GM21360 (cell line): Measurements from ENCODE around the gene JADE2.
"Not testable (repeated sequence)": the region's sequence is repeated elsewhere in the genome, so short reads cannot be mapped to it uniquely, and the experiment has no call there.

ENCODE experiments used
- ATAC-seq: cut with Tn5 transposase; IDR thresholded peaks from one replicate; pipeline ENCODE4 v1.9.1; 2021; ENCODE audit warnings: mild to moderate bottlenecking, moderate library complexity; ENCODE audit not compliant: unreplicated experiment

The JADE2 gene

DNA sequence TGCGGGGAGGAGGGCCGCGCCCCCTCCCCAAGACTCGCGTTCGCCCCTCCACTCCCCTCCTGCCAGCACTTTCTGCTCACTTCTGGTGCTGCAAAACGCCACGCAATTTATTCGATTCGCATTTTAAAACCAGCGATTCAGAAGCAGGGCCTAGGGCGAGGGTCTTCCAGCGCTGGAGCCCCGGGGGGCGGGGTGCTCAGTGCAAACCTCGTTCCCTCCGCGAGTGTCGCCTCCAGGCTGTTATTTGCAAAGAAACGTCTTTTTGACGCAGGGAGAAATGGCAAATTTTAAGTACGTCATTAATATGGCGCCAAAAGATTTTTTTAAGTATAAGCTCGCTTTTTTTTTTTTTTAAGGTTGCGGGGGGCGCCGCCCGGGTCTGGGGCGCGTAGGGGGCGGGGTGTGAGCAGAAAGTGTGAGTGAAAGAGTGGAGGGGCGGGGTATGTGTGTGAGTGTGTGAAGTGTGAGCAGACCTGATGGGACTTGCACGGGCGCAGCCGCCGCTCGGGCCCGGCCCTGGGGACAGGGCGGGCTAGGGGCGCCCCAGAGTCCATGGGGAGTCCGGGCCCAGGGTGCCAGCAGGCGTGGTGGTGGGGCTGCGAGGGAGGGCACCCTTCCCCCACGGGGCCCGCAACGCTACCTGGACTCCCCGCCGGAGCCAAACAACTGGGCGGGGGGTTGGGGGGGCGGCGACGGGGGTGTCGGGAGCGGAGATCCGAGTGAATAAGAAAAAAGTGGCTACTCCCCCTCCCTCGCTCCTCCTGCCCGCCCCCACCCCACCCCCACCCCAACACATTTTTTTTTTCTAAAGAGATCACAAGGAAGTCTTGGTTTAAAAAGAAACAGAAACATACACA is at the start of gene JADE2:
Gene JADE2, plus strand, starts transcription at position 845 of the 857 bp plus-strand sequence. CDS start 10,188 bp downstream, outside the sequence.
- ATAC-seq, result no peak

DNA sequence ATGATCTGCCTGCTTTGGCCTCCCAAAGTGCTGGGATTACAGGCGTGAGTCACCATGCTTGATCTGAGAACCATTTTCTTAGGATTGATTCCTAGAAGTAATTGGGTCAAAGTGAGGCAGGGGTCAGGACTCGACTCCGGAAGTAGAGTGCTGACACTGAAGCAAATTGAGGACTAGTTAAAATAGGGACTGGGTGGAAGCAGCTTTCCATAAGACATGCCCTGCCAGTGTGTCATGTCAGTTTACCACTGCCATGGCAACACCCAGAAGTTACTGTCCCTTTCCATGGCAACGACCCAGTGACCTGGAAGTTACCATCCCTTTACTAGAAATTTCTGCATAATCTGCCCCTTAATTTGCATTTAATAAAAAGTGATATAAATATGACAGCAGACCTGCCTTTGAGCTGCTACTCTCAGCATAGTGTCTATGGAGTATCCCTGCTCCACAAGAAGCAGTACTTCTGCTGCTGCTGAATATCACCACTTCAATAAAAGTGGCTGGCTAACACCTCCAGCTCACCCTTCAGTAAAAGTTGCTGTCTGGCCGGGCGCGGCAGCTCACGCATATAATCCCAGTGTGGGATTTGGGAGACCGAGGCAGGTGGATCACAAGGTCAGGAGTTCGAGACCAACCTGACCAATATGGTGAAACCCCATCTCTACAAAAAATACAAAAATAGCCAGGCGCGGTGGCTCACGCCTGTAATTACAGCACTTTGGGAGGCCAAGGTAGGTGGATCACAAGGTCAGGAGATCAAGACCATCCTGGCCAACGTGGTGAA is 47.8 kb upstream of the JADE2 start:
- no peak for ATAC-seq

DNA sequence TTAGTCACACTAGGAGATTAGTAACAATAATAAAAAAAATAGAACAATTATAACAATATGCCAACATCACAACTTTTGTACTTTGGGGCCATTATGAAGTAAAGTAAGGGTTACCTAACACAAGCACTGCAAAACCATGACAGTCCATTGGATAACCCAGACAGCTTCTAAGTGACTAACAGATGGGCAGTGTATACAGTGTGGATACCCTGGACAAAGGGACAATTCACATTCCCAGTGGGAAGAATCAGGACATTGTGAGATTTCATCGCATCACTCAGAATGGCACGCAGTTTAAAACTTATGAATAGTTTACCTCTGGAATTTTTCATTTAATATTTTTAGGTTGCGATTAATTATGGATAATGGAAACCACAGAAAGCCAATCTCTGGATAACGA is 45.6 kb upstream of the JADE2 start:
- ATAC-seq, result no peak

DNA sequence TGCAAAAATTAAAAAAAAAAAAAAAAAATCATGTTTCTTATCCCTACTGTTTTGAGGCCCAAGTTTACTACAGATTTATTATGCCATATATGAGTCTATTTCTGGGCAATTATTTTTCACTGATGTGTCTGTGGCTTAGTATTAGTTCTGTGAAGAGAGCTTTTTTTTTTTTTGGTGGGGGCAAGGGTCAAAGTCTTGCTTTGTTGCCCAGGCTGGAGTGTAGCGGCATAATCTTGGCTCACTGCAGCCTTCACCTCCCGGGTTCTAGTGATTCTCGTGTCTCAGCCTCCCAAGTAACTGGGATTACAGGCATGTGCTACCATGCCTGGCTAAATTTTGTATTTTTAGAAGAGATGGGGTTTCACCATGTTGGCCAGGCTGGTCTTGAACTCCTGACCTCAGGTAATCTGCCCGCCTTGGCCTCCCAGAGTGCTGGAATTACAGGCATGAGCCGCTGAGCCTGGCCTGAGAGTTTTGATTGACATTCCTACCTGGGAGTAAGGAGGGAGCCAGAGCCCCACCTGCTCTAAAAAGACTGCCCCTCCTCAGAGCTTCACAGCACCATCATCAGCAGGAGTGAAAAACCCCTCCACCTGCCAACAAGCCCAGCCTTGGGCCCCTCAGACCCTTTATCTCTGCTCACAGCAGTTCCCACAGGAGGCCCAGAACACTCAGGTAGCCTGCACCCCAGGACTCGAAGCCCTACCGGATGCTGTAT is 36.1 kb upstream of the JADE2 start:
- no peak for ATAC-seq

DNA sequence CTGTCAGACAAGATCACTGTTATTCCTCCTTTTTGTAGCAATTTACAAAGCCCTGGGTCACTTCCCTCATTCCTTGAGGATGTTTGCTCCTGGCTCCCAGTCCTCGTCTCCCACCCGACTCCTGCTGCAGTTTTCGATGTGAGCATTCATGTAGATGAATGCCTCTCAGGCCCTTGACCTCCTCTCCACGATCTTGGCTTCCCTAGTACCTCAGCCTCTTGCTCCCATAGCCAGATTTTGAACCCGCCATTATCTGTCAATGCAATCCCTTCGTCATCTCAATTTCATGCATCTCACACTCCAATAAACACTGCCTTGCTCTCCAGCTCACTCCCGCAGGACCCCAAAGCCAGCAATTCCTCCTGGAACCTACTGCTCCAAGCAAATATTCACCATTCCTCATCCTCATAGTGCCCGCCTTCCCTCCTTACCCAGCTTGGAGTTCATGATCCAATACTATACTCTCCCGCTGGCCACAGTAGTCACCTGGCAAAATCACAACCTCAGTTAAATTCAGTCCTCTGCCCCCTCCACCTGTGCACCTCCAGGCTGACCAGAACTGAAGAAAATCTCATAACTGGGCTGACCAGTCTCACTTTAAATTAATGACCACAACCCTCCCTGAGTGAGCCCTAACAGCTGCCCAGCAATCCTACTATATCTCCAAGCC is 35.1 kb upstream of the JADE2 start:
- no peak for ATAC-seq

DNA sequence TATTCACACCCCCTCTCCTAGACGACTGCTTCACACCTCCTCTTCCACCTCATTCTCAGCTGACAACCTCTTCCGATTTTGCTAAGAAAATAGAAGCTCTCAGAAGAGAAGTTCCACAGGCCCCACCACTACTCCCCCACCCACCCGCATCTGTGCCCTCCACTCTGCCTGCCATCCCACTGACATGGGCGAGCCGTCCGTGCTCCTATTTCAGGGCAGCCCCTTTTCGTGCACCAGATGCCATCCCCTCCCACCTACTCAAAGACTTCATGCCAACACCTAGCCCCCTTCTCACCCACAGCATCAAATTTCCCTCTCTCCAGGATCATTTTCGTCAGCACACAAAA is 34.6 kb upstream of the JADE2 start:
- ATAC-seq, result no peak

DNA sequence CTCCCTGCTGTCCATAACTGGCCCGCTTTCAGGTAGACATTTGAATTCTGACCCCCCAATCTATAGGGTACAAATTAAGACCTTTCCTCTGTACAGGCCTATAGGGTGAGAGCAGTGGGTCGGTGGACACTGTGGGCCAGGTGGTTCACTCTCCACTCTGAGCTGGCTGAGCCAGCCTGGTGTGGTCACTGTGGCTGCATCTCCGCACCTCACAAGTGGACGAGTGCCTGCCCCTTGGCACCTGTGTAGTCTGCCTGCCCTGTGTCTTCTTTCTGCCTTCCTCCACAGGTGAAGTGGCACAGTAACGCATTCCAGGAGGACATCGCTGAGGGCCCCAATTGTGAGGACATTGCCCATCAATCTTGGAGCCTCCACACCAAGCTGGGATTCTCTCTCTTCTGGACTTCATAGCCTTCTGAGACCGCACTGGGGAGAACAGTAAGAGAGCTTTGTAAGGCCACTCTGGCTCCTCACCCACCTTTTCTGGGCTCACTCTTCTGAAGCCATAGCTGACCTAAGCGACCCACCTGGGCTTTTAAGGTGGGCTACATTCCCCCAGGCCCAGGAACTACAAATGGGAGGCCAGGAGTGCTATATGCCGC is 33.5 kb upstream of the JADE2 start:
- no peak for ATAC-seq

DNA sequence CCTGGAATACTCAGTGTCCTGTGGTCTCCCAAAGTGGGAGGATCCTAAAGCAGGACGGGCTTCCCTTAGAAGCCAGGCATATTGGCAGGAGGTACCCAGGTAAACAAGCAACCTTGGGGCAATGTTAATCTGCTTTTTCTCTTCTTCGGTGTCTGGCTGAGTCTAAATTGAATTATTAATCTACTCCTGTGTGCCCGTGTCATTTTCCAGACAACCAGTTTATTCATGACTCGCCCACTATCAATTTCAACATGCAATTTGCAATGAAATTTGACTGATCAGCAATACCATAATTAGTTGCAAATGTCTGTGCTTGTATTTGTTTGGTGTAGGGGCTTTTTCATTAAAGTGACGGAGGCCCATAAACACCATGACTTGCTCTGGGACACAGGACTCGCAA is 32.9 kb upstream of the JADE2 start:
- no peak for ATAC-seq

DNA sequence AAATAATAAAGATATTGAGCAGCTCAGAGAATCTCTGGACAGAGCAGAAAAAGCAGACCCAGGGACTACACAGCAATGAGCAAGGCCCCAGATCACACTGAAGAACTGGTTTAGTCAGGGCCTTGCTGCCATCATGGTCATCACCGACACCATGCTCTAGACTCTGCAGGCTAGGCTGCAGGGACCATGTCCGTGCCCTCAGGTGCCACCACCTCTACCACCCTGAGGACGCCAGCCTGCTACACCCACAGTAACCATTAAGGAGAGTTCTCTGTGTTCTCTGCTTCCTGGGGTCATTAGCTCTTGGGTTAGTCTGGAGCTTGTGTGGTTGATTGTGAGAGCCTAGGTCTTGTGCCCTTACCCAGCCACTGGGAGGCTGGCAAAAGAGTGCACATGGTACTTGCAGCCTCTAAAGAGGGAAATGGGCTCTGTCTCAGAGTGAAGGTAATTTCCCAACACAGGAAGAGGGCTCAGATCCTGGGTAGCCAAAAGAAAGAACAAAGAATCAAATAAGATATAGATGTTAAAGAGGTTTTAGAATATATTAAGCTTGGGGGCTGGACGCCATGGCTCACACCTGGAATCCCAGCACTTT is 31.9 kb upstream of the JADE2 start:
- ATAC-seq, result no peak

DNA sequence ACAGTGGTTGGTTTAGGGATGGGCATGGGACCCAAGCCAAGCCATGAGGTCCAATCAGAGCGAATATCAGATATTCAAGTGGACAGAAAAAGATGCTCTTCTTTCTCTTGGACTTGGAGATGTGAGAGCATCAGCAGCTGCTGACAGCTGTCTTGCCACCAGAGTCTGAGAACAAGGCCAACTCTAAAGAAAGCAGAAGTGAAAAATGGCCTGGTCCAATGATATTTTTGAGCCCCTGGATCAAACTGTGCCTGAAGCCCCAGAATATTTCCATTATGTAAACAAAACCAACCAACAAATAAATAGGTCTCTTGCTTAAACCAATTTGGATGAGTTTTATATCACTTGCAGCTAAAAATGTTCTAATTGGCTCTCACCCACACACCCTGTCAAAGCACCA is 30.7 kb upstream of the JADE2 start:
- no peak for ATAC-seq

DNA sequence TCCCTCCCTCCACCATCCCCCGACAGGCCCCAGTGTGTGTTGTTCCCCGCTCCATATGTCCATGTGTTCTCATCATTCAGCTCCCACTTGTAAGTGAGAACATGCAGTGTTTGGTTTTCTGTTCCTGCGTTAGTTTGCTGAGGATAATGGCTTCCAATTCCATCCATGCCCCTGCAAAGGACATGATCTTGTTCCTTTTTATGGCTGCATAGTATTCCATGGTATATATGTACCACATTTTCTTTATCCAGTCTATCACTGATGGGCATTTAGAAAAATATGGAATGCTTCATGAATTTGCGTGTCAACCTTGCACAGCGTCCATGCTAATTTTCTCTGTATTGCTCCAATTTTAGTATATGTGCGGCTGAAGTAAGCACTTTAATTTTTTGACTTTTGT is 25.6 kb upstream of the JADE2 start:
- not testable (repeated sequence) for ATAC-seq

DNA sequence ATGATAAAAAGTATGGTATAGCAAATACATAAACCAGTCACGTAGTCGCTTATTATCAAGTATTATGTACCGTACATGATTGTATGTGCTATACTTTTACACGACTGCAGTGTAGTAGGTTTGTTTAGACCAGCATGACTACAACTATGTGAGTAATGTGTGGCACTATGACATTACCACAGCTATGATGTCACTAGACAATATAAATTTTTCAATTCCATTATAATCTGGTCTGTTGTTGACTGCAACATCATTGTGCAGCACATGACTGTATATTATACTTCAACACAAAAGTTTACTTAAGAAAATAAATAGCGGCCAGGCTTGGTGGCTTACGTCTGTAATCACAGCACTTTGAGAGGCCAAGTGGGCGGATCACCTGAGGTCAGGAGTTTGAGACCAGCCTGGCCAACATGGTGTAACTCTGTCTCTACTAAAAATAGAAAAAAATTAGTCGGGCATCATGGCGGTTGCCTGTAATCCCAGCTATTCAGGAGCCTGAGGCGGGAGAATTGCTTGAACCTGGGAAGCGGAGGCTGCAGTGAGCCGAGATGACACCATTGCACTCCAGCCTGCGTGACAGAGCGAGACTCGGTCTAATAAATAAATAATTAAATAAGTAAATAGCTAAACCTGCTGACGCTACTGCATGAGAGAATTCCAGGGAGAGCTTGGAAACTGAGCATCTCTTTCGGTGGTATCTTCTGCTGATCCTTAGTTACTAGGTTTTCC is 24.6 kb upstream of the JADE2 start:
- ATAC-seq, result no peak

DNA sequence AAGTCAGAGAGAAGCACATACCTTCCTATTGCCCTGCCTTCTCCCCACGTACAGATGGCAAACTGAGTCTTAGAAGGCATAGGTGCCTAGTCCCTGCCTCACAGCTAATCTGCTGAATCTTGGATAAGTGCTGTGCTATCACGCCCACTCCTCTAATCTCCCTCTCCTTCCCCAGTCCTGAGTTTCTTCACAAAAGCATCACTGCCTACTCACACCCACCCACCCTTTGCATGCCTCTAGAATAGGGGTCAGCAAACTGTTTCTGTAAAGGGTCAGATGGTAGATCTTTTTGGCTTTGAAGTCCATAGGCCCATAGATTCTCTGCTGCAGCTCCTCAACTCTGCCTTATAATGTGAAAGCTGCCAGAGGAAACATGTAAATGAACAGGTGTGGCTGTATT is 23.2 kb upstream of the JADE2 start:
- no peak for ATAC-seq

DNA sequence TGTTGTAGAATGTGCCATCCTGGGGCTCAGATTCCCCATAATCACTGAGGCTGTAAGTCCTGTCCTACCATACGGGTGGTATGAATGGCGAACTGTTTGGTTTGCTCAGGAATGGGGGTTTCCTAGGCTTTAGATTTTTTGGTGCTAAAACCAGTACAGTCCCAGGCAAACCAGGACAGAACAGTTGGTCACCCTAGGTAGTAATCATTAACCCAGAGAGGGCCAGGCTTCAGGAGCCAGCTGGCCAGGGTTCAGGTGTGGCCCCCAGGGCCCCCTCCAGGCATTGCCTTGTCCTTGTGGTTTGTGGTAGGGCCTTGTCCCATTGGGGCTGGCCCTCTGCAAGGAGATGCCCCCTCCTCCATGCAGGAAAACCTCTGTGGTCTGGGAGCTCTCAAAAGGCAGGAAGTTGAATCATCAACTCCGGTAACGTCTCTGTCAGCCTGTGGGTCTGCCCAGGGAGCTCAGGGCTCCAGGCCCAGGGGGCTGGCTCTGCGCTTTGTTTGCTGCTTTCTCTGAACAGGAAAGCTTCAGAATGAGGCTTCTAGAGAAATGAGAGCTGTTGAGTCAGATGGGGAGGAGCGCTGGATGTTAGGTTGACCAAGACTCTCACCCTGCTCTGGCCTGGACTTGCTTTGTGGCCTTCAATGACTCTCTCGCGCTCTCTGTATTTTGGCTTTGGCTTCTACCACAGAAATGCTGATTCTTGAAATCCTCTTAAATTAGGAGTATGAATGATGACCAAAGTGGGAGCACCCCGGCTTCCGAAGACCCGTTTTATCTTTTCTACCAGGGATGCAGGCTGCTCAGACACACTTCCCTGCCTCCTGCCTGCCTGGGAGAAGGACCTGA is 22.2 kb upstream of the JADE2 start:
- no peak for ATAC-seq

DNA sequence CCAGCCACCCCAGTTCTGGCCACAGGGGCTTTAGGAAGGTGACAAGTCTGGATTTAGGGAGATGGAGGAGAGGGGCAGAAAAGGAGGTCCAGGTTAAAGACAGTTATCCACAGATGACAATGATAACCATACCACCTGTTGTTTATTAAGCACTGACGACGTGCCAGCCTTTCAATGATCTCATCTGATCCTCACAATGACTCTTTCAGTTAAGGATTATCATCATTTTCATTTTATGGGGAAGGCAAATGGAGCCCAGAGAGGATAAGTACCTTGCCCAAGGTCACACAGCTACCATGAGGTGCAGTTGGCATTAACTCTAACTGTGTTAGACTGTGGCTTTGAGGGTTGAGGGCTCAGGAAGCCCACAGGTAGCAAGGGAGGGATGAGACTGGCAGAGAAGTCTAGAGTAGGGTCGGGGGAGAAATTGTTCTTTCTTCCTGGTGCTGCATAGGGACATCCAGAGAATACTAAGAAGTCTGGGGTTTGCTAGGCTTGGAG is 21.5 kb upstream of the JADE2 start:
- no peak for ATAC-seq

DNA sequence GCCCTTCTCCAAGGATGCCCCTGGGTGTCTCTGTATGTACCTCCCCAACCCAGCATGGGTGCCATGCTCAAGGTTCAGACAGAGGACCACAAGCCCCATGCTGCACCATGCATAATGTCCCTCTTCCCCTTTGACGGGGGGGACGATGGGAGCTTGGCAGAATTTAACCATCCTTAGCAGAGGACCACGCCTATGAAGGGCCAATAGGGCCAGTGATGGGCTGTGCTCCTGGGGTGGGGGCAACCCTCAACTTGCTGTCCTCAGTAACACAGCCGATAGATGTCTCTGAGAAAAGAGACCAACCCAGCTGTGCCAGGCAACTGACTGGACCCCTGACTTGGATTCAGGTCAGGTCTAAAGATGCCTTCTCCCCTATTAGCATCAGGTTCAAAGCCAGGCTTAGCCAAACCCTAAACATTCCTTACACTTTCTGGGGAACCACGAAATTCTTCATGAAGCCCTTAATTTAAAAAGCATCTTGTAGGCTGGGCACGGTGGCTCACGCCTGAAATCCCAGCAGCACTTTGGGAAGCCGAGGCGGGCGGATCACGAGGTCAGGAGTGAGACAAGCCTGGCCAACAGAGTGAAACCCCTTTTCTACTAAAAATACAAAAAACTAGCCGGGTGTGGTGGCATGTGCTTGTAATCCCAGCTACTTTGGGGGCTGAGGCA is 20.7 kb upstream of the JADE2 start:
- ATAC-seq, result no peak

DNA sequence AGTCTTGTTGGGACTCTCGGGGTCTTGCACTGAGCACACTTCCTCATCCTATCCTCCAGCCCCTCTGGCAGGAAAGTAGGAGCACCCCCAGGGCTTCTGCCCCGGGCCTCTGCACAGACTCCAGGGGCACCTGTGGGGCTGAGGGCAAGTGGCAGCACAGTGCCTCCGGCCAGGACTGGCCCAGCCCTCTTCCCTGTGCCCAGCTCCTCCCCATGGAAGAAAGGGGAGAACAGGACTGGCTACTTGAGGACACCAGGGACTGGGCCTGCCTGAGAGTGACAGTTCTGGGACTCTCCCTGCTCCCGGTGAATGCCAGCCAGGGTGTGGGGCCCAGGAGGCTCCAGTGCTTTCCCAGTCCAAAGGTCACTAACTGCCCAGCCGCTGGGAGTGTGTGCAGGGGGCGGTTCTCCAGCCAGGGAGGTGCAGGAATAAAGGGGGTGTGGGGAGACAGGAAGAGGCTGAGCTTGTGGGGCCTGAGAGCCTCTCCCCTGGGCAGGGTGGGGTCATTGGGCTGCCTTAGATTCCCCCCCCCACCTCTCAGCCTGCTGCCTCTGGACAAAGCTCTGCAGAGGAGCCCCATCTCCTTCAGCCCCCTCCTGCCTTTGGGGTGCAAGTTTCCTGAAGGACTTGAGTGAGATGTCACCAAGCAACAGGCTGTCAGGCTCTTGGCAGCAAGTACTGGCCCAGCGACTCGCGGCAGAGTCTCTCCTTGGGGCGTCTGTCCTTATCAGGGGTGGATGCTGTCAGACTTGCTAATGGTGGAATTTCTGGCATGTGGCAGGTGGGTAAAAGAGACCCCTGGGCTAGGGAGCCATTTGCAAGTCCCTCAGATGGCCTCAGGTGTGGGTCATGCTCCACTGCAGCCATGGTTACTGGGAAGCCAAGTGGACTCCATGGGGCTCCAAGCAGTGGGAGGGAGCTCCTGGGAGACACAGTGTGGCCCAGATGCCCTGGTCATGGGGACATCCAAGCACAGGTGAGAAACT is 19.1 kb upstream of the JADE2 start:
- no peak for ATAC-seq
